ENCODE results near the gene LARGE1.

- TF ChIP-seq CTCF (IDR thresholded peaks at IDR 0.05 in 8 of 11, conservative IDR thresholded peaks at IDR 0.05 in 3 of 11), result no peak
- TF ChIP-seq POLR2AphosphoS5 (IDR thresholded peaks at IDR 0.05), result no peak
Measured at GRCh38 chr22:33807470-33807869, 112.8 kb downstream of the LARGE1 start.
